Fibroblast of villous mesenchyme (primary cell): ENCODE measurements around the gene FAM193B. TPM values are rescaled to one million over a fixed set of nuclear protein-coding genes. Genes with fewer than 3 reads are reported as not detected.

ENCODE experiments used
- DNase-seq: peaks from one replicate; pipeline ENCODE4 v3.0.0-alpha.2; 2010; ENCODE audit warnings: low read depth
- H3K4me3 ChIP-seq: 2 replicates; pipeline ENCODE4 v1.5.1; 2011; ENCODE audit warnings: low read depth, mild to moderate bottlenecking, low read length
- CTCF ChIP-seq: IDR thresholded peaks from 2 replicates; pipeline ENCODE4 v1.5.1; 2012; ENCODE audit warnings: low read depth, mild to moderate bottlenecking, low read length; ENCODE audit not compliant: insufficient read depth
- total RNA-seq: library from RNA; depleted of rRNA; stranded (reverse); fragments of >200 nt; gene quantifications from 2 replicates; pipeline ENCODE4 v1.2.3, GENCODE V29; 2012

FAM193B gene
- total RNA-seq, 1 donor: 26.3 TPM

- peak; percentile 49 for DNase-seq
- no peak for TF ChIP-seq CTCF
- peak overlapping the region; percentile 85 for H3K4me3 ChIP-seq
These were observed 46.2 kb upstream of the FAM193B start for GRCh38 chr5:177600508-177601018.

GRCh38 chr5:177599731-177600507, 45.6 kb upstream of the FAM193B start, which contains the start of gene B4GALT7:
Gene B4GALT7 (plus strand): TSS chr5:177600132. CDS start chr5:177600211, 79 bp downstream.
- H3K4me3 ChIP-seq: peak within 1 kb of the TSS; percentile 85
- DNase-seq: peak; percentile 82
- TF ChIP-seq CTCF: no peak

- no peak overlapping the region for H3K4me3 ChIP-seq
- no peak for DNase-seq
- no peak for TF ChIP-seq CTCF
These were observed 44.1 kb upstream of the FAM193B start for GRCh38 chr5:177598477-177598876.

GRCh38 chr5:177596775-177597238, 42.4 kb upstream of the FAM193B start:
- H3K4me3 ChIP-seq: no peak overlapping the region
- no peak for DNase-seq
- no peak for TF ChIP-seq CTCF

- DNase-seq: no peak
- no peak overlapping the region for H3K4me3 ChIP-seq
- TF ChIP-seq CTCF: no peak
These were observed 41.8 kb upstream of the FAM193B start for GRCh38 chr5:177595991-177596774.

GRCh38 chr5:177595026-177595585, 40.7 kb upstream of the FAM193B start:
- no peak for DNase-seq
- H3K4me3 ChIP-seq: no peak overlapping the region
- no peak for TF ChIP-seq CTCF
